HG03520 (cell line): ENCODE data around the gene CDH13.
A peak's percentile ranks its signal among the peaks of the same experiment; 100 is the strongest.

ENCODE experiments used
- ATAC-seq: cut with Tn5 transposase; IDR thresholded peaks from one replicate; pipeline ENCODE4 v1.9.1; 2021; ENCODE audit warnings: mild to moderate bottlenecking, moderate library complexity; ENCODE audit not compliant: unreplicated experiment

CDH13 gene

DNA sequence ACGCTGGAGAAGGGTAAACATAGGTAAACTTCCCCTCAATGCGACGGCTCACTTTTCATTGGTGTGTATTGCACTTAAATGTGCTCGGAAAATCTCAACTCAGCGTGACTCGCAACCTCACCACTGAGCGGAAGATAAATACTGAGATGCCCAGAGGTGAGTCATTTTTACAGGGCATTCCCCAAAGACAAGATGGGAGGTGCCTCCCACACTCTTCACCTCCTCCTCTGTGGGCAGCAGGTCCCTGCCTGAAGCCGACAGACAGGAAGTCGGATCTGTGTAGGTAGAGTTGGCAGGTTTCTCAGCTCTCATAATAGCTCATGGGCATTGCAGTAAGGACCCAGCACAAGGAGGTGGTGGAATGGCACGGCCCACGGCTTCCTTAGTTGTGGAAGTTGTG lies 906.4 kb downstream of the CDH13 start:
- no peak for ATAC-seq

DNA sequence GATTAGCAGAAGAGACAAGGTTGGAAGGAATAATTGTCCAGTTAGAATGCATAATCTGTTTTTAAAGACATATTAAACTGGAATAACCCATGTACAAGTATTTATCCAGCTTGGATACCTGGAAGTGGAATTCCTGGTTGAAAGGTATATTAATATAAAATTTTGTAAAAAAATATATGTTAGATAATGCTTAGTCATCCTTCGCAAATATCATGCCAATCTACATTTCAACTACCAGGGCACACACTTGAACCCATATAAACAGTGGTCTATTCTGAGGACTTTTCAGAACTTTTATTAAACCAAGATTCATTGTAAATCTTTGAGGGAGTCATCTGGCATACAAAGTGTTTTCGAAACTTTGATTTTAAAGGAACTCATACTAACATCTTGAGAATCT lies 911.9 kb downstream of the CDH13 start:
- ATAC-seq = no peak

DNA sequence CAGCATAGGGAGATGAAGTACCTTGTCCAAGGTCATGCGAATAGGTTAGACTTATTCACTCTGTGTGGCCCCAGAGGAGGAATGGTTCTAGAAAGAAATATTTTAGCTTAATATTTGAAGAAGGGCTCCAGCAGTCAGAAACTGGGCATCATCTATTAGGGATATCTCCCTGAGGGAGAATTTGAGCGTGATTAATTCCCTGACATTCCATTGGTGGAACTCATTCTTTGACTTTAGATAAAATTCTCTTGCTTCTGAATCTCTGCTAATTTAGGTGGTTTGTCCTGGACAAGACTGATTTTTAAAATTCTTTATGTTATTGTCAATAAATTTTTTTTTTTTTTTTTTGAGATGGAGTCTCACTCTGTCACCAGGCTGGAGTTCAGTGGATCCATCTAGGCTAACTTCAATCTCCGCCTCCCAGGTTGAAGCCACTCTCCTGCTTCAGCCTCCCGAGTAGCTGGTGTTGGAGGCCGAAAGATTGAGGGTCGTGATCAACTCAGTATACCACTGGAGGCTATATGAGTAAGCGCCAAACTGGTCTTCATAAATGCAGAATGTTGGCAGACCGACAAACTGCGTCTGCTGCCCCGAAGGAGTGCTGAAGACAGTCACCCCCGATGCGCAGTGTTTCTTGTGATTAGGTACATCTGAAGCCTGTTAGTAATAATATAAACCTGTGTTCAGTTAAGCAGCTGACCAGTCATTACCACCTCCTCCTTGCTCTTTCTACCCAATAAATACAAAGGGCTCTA lies 913.1 kb downstream of the CDH13 start:
- no peak for ATAC-seq

DNA sequence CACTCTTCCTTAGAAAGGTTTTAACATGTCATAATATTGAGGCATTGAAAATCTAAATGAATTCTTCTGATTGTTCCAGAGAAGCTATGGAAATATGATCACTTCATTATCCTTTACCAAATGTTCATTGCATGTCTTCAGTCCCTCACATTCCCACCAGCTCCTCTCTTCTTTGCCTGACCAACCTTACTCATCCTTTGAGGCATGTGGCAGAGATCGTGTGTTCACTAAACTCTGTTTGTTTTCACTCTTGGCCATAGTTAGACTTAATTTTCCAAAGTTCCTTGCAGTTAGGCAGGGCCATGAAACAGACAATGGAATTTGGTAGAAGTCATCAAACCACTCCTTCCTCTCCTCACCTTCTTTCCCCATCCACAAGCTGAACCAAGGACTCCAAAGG lies 914.5 kb downstream of the CDH13 start:
- no peak for ATAC-seq

DNA sequence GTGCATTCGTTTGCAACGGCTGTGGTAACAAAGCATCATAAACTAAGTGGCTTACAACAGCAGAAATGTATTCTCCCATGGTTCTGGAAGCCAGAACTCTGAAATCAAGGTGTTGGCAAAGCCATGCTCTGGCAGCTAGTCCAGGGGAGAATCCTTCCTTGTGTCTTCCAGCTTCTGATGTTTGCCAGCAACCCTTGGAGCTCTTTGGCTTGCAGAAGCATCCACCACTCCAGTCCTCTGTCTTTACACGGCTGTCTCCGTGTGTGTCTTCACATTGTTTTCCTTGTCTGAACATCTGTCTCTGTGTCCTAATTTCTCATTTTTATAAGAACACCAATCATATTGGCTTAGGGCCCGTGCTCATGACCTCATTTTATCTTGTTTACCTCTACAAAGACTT lies 915.7 kb downstream of the CDH13 start:
- no peak for ATAC-seq

DNA sequence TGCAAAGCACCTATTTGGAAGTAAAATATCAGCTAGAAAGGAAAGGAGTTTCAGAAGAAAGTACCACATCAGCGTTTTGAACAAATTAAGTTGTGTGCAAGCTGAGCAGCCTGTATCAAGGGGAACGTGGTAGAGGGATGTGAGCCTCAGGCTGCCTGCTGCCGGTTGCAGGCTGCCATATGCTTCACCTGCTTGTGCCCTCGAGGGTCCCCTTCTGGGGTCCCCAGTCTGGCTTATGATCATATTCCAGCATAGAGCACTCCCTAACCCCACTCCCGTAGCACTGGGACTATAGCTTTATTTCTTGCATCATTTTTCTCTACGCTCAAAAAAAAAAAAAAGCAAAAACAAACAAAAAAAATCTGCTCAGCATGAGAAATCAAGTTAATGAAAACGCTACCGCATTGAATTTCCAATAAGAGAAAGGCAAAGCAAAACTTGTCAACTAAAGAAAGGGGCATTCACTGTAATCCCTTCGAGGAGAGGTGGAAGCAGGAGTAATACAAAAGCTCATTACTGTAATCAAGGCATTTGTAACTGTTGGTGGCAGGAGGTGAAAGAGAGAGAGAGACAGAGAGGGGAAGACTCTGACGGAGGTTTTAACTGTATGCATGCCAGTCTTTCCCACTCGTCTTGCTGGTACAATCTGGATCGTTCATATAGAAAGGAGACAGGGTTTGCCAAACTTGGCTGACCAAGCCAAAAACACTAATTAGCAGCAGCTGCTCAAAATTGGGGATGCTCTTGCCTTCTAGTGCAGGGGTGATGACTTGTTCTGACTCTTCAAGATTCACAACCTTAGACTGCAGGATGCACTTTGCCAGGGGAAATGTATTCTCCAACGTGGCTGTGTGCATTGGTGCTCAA lies 922.8 kb downstream of the CDH13 start:
- no peak for ATAC-seq

DNA sequence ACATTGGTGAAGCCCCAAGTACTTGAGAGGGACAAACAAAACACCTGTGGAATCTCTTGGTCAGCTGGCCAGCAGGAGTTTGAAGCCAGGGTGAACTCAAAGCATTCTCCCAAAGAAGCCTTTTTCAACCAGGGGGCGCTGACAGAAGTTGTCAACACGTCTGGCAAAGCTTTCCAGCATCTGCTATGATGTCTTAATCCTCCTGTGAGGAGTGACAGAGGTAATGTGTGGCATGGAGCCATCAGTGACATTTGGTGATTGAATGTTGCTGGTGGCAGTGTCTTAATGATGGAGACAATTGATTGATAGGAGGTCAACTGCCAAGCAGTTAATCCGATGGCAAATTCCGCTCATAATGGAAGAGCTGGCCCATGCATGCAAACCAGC lies 923.4 kb downstream of the CDH13 start:
- no peak for ATAC-seq

DNA sequence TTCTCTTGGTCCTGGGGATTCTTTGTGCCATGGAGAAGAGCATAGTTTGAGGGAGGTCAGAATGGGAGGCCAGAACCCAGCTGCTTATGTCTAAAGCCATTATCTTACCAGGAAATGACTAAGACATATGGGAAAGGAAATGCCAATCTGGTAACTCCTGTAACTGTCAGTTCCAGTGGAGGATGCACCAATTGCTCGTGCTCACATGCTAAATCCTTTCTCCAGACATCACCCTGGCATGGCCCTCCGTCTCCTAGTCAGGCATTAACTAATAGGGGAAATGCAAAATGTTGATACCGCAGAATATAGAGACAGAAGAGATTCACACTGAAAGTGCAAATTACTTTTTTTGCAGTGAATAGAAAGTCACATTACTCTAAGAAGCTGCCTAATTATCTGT lies 925.5 kb downstream of the CDH13 start:
- ATAC-seq = no peak

DNA sequence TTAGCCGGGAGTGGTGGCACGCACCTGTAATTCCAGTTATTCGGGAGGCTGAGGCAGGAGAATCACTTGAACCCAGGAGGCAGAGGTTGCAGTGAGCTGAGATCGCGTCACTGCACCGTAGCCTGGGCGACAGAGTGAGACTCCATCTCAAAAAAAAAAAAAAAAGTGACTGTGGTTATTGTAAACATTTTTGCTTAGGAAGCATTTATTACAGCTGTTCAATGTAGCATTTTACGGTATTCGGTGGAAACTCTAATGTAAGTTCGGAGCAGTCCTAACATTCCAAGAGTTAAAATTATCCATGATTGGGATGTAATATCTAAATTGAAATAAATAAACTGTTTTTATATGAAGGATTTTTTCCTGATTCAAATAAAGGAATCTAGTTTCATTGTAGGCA lies 926.2 kb downstream of the CDH13 start:
- ATAC-seq = no peak

DNA sequence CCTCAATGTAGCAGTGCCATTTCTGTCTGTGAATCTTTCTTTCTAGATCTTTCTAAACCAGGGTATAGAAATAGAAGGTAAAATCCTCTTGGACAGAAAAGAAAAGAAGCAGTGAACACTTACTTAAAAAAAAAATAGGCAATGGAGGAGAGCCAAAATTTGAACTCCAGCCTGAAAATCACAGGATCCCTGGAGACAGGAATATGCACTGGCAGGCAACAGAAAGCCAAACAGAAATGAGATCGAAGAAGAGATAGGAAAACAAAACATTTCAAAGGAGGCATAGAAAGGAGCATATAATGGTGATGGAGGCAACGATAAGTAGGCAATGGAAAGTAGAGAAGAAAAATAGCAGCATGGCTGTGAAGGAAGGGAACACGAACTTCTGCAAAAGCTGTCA lies 927.3 kb downstream of the CDH13 start:
- ATAC-seq = no peak

DNA sequence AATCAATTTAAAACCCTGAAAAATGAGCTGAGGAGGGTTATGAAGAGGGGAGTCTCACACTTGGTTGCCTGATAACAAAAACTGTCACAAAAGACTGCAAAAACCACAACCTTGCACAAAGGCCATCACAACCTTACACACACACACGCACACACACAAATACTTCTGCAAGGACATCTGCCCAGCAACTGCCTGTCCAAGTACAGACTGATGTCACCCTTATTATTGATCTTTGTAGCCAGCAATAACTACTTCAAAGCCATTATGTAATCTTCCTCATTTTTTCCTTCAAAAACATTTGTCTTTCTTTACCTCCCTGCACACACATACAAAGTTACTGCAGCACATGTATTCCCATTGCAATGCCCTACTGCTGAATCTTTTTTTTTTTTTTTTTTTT lies 927.8 kb downstream of the CDH13 start:
- ATAC-seq = no peak

DNA sequence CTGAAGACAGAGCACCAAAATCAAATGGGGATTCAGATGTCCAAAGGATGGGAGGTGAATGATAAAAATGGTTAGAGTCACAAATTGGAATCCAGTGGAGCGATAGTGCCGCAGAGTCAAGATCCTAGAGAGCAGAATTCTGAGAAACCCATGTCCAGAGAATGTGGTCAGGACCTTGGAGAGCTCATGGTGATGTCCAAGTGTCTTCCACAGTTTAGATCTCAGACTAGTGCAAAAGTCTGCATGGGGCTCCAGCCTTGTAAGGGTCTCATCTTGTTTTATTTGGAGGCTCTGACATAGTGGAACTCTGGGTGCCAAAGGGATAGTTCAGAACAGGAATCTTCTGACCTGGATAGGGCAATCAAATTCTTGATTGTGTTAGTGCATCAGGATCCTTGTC lies 935.1 kb downstream of the CDH13 start:
- ATAC-seq = no peak

DNA sequence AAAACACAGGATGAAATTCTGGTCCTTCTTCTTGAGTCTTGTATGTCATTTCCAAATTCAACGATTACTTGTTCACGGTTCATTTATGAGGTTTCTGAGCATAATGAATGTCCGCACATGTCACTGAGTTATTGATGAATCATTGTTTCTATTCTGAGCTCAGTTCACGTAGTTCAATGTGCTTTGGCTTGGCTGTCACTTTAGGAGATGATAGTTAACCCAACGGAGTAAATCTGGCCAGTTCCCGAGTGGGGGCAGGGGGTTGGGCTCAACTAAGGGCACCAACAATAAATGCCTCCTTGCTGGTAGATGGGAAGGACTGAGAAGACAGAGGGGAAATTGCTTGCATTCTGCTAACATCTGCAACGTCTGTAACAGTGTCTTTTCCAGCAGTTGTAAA lies 941.6 kb downstream of the CDH13 start:
- ATAC-seq = no peak

DNA sequence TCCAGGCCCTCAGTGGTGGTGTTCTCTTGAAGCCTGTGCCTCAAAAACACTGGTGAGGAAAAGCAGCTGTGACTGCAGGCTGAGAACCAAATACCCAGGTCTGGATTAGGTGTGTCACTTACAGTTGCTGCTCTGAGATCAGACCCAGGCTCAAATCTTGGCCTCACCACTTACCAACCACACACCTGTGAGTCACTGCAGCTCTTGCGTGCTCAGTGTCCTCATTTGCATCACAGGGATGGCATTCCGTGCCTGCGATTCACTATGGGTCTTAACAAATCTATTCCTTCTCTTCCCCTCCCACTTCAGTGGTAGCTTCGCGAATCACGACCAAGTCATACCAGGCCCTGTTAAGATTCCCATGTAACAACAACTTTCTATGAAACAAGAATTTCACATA lies 947.6 kb downstream of the CDH13 start:
- no peak for ATAC-seq

DNA sequence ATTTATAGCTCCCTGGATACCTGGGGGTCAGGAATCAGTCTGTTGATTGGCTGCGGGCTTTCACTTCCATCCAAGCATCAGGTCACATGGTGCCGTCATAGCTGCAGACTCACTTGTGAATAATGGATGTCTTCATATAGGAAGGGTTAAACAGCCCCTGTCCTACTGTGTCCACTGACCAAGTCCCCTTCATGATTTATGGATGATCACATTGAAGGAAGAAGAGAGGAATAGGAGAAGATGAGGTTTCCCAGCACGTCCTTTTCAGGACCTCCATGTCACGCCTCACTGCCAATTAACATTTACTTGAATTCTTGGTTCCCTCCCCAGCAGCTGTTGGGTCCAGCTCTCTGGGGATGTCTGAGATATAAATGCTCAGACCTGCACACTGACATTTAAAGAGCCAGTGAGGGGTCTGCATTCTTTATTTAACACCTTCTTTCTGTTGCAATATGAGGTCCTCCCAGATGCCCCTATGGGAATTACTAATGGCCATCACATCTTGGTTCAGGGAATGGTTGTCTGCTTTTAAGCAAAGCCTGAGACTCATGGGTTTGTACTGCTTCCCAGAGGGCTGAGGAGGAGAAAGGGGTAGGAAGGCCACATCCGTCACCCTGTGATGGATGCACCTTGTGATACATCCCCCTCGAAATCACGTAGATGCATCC lies 950.4 kb downstream of the CDH13 start:
- ATAC-seq = no peak

DNA sequence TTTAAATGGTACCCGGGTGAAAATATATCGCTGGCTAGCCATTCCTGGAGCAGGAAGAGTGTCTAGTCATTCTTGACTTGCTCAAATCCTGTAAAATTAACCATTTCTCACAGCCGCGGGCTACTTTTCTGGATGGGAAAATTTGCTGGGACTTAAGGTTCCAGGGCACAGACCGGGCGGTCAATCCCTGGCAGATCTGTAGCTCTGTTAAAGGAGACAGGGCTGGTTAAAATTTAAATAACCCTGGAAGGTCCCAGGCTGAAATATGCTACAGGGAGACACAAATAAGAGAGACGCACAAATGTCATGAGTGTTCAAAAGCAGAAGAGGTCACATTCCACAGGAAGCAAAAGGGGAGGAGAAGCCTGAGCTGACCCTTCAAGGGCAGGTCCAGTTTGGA lies 951.4 kb downstream of the CDH13 start:
- ATAC-seq = no peak

DNA sequence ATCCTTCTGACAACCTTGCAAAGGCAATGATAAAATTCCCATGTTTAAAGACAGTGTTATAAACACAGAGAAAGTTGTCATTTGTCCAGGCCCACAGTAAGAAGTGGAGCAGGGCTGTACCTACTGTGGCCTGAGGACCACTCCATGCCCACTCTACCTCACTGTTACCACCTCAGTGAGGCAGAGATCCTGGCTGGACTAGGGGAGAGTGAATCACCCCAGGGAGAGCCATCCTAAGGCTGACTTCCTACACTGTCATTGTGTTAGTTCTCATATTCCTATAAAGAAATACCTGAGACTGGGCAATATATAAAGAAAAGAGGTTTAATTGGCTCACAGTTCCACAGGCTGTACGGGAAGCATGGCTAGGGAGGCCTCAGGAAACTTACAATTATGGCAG lies 952.3 kb downstream of the CDH13 start:
- ATAC-seq = no peak

DNA sequence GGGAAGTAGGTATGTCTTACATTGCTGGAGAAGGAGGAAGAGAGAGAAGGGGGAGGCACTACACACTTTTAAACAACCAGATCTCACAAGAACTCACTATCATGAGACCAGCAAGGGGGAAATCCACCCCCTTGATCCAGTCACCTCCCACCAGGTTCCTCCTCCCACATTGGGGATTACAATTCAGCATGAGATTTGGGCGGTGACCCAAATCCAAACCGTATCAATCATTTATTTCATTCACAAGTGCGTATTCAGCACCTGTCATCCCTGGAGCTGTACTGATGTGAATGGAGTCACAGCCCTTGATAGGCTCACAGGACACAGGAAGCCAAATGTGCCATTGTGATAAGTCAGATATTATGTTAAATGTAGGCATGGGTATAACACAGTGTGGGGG lies 952.7 kb downstream of the CDH13 start:
- ATAC-seq = no peak

DNA sequence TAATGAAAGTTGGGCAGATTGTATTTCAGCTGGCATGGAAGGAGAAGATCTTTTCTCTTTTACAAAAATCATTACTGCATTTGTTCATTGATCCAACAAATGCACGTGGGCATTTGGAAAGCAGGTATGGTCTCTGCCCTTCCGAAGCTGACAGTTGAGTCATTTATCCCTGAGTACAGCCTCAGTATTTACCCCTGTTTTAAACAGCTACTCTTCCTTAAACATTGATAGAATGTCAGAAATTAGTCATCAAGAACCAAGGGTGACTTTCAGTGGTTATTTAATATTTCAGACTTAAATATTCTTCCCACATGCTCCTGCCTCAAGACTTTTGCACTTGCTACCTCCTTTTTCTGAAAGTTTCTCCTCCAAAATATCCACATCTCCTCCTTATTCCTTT lies 954.3 kb downstream of the CDH13 start:
- ATAC-seq = peak; percentile 80

DNA sequence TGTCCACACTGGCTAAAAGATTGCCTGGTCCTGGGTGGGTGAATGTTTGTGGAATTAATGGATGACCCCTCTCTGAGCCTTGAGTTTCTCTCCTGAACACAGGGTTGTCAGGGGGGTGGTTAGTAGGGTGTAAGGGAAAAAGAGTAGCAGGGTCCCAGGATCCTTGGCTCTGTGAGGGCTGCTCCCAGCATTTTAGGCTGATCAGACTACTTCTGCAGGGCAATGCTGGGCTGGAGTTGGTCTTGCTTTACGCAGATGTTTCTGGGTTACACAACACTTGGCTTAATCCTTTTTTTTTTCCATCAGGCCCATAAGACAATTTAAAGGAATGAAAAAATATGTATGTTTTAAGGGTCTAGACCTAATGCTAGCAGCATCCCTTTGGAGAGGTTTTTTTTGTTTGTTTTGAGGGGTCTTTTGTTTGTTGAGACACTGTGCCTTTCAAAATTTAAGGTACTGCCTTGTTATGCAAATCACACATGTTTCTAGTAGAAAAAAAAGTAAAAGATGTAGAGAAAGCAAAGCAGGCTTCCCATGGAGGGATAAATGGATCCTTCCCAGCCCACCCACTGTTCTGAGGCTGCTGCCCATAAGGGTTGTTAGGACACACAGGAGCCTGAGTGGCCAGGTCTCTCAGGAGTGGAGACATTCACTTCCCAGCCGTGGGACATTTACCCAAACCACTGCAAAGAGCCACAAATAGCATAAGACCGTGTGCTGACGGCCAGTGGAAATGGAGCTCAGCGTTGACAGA lies 955.4 kb downstream of the CDH13 start:
- ATAC-seq = no peak

DNA sequence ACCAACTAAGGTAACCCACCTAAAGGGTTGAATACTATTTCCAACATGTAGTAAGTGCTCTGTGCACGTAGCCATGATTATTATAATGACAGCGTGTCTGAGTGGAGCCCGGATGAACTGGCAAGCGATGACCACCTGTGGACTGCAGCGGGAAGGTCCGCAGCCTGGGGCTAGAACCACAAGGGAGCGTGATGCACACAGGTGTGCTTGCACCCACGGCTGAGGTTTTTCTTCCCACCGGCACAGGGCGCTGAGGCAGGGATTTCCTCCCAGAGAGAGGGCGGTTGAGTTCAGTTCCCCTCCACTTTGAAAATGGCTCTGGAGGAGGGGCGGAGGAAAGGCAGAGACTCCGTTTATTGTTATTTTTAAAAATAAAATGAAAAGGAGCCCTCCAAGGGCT lies 959.3 kb downstream of the CDH13 start:
- no peak for ATAC-seq
